CD4-positive, alpha-beta T cell treated with Interleukin-17A for 4 hours (primary cell): ENCODE data around the gene SPECC1L.
A peak's percentile ranks its signal among the peaks of the same experiment; 100 is the strongest.

ENCODE experiments used
- DNase-seq: peaks from one replicate; pipeline ENCODE4 v3.0.0-alpha.2; 2020; ENCODE audit warnings: mixed read lengths

The SPECC1L gene

DNA sequence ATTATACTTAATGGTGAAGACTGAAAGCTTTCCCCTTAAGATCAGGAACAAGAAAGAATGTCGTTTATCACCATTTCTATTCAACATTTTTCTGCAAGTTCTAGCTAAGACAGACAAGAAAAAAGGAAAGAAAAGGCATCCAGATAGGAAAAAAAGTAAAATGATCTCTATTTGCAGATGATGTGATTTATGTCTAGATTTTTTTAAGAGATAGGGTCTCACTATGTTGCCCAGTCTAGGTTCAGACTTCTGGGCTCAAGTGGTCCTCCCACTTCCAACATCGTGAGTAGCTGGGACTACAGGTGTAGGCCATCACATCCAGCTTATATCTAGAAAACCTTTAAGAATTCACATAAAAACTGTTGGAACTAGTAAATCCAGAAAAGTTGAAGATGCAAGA, 105.4 kb downstream of the SPECC1L start:
- DNase-seq = no peak

DNA sequence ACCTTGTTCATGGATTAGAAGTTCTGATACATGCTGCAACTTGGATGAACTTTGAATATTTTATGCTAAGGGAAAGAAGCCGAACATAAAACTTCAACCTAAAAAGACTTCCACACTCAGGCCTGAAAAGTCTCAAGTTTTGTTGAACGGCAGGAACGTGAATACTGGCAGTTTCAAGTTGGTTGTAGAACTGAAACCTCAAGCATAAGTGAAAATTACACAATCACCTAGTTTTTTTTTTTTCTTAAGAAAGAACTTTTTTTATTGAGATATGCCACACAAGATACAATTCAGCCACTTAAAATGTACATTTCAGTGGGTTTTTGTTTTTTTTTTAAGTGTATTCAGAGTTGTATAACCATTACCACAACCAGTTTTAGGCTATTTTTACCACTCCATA, 106.0 kb downstream of the SPECC1L start:
- no peak for DNase-seq

DNA sequence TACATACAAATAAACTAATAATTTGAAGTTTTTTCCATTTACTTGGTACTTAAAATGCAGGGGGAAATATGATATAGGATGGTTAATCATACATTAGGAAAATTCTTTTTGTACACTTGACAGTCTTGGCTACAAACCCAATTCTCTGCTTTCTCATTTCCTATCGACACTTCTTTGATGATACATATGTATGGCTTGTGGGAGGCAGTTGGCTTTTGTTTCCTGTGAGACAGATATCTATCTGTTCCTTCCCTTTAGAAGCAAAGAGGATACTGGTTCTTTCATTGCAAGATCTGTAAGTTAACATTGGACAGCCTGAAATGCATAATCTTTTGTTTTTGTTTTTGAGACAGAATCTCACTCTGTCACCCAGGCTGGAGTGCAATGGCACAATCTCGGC, 108.9 kb downstream of the SPECC1L start:
- DNase-seq = peak; percentile 9

DNA sequence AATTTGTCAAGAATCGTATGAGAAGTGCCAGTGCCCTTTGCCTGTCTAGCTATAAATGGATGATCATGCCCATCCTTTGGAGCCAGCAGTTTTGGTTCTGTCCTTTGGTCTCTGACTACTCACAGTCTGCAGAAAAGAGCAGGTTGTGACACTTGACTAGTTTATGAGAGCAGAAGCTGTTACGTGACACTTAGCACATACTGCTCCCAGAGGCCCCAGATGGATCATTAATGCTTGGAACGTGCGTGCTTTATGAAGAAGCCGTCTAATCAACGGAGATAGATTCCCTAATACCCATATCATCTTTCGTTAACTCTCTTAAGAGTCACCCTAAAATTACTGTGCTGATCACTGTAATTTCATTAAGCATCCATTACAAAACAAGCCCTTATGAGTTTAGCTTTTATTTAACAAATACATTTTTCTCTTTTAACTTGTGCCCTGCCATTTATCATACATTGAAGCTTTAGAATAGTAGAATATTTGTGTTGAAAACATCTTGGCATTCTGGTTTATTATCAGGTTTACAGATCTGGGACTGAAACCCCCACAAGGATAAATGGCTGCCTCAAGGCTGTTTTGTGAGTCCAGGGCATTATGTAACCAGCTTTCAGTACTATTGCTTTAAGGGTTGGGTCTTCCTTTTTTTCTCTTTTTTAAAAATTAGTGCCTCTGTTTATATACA, 109.7 kb downstream of the SPECC1L start:
- no peak for DNase-seq

DNA sequence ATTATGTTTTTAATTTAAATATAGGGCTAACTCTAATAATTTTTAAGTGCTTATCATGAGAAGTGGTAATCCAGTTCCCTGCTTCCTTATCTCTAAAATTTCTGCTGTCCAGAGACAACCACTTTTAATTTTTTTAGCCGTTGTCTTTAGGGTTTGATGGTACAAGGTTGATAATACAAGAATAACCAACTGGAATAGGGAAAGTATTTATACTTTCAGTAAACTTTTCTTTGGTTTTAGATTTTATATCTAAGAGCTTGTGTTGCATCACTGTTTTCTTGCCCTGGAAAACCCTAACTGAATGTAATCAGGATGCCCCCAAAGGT, 110.2 kb downstream of the SPECC1L start:
- no peak for DNase-seq

DNA sequence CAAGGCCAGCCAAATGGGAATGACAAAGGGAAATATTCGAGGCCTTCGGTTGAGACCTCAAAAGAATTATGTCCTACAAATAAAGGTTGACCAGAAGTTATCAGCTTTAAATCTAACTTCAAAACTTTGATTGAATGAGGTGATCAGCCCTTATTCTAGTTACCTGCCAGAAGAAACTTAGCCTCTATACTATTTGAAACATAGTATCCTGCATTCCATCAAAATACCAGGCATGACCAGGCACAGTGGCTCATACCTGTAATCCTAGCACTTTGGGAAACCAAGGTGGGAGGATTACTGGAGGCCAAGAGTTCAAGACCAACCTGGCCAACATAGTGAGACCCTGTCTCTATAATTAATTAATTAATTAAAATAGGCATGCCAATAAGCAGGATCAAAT, 112.4 kb downstream of the SPECC1L start:
- DNase-seq = no peak

DNA sequence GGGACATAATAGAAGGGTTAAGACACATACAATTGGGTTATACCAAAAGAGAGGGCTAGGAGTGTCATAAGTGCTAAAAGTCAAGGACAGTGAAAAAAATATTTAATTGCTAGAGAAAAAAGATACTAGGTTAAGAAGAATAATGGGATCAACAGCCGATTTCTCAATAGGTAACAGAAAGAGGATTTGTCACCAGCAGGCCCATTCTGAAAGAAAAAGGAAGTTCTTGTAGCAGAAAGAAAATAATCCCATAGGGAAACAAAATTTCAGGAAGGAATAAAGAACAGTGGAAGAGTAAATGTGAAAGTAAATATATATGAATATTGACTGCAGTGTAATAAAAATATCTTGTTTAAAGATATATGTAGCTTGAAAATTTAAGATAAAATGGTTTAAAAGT, 113.5 kb downstream of the SPECC1L start:
- DNase-seq = no peak

DNA sequence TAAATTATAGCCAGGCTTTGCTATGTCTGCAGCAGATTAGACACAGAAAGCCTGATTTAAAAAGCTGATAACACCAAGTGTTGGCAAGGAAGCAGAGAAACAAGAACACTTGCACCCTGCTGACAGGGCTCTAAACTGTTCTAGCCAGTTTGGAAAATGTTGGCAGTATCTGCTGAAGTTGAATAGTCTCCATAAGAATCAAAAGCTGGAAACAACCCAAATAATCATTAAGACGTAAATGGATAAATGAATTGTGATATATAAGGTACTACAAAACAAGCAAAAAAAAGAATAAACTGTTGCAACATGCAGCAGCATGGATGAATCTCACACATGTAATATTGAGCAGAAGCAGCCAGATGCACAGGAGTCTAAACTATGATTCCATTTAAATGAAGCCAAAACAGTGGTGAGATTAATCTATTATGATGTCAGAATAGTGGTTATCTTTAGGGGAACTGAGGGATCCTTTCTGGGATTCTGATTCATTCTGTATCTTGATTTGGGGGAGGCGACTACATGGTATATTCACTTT, 116.4 kb downstream of the SPECC1L start:
- DNase-seq = no peak

DNA sequence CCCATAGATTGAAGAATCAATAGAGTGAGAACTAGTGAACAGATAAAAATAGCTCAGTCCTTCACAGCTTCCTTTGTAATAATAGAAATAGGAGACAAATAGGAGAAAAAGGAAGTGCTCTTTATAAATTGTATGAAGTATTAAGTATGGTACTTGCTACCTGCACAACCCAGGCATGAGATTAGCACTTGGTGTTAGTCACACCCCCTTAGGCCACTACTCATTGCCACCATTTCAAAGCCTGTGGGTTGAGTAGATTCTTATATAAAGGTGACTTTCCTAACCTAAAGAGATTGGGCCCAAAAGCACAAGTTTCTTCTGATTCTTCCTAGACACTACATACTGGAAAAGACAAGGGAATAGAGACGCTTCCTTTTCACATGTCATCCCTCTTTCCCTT, 119.0 kb downstream of the SPECC1L start:
- DNase-seq = no peak

DNA sequence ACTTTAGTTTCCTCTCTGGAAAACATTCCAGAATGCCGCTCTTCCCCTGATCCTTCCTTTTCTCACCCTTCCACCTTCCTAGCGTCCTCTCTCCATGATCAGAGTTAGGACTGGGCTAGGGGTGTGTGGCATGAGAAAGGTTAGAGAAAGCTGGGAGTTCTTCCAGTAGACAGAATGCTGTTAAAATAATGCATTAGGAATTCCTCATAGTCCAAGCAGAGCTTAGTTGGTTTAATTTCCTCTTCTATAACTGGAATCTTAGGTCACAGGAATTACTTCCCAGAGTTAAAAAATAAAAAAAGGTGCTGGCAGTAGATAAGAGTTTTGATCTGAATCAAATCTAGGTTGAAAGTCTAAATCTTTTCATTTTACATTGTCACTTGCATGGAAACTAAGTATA, 119.5 kb downstream of the SPECC1L start:
- DNase-seq = no peak

DNA sequence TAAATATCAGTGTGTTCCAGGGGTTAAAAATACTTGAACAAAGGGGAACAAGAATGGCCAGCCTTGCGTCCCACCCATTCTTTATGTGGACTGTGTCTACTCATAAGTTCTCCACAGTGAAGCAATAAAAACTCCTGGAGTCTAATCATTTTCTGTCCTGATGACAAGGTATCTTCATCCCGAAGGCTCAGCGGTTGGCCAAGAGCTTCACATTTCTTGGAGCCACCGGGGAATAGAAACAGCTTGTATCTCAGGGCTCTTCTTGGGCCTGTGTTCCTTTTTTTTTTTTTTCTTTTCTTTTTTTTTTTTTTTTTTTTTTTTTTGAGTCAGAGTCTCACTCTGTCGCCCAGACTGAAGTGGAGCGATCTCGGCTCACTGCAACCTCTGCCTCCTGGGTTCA, 119.9 kb downstream of the SPECC1L start:
- no peak for DNase-seq

DNA sequence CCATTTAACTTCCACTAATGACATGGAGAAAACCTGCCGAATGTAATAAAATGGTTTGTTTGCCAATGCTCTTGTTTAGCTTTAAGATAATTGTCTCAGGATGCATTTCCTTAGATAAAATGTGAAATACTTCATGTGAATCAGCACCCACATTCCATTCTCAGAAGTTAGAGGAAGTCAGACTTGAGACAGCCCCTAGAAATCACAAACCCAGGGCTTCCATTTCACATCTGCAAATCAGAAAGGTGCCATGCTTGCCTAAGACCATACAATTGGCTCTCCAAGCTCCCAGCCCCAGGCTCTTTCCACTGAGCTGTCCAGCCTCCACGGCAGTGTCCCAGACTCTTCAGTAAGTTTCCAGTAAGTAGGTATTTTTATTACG, 121.2 kb downstream of the SPECC1L start:
- no peak for DNase-seq

DNA sequence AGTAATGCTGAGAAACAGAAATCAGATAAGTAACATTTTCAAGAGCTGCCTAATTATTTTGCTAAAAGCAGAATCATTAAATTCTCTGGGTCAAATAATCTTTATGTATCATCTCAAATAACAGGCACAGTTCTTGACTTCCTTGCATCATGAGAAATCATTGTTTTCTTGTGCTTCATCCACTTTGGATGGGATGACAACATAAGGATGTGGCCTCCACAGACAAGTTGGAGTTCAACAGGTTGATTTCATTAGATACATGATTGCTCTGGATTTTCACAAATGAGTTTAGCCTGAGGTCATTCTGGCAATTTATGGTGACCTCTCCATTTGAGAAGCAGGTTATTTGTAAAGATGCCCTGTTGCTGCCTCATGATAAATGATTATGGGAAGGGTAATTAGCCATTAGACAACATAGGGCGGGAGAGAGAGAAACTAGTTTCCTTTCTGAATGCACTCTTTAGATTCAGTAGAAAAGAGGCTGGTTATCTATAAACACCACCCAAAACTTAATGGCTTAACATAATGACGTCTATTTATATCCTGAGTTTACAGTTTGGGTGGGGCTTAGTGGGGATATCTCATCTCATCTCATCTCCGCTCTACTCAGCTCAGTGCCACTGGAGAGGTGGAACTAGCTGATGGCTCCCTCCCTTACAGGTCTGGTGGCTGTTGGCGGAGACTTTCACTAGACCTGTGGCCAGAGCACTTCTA, 121.7 kb downstream of the SPECC1L start:
- no peak for DNase-seq

DNA sequence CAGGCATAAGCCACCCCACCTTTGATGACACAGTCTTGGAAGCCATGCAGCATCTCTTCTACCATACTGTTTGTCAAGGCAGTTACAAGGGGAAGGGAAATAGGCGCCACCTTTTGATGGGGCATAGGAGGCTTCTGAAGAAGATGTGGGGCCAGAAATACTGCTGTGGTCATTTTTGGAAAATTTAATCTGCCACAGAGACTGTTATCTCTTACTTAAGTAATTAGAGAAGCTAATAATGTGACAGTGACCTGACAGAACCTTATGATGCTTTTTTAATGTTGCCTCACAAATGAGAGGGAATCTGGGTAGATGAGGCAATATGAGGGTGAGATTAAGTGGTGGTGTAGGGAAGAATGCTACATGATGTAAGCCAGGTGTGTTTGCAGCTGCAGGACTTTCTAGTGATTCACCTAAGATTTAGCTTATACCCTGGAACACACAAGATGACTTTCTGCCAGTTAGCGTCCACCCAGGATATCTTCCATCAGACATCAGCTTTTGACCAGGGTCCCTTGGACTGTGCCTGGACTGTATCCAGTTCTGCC, 122.5 kb downstream of the SPECC1L start:
- no peak for DNase-seq

DNA sequence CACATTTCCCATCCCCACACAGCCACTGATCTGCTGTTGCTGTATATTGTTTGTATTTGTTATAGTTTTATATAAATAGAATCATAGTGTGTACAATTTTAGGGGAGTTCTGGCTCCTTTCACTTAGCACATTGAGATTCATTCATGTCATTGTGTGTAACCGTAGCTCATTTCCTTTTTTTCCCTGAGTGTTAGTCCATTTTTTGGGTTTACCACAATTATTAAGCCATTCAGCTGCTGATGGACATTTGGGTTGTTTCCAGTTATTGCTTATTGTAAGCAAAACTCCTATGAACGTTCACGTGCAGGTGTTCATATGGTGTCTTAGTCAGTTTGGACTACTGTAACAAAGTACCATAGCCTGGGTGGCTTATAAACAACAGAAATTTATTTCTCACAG, 123.2 kb downstream of the SPECC1L start:
- DNase-seq = no peak

DNA sequence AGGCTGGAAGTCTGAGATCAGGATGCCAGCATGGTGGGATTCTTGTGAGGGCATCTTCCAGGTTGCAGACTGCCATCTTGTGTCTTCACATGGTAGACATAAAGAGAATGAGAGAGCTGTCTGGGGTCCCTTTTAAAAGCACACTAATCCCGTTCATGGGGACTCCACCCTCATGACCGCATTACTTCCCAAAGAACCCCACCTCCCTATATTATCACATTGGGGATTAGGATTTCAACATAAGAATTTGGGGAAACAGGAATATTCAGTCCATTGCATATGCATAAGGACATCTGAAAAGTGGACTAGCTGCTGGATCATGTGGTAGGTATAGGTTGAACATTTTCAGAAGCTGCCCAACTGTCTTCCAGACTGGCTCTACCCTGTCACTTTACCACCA, 123.6 kb downstream of the SPECC1L start:
- no peak for DNase-seq

DNA sequence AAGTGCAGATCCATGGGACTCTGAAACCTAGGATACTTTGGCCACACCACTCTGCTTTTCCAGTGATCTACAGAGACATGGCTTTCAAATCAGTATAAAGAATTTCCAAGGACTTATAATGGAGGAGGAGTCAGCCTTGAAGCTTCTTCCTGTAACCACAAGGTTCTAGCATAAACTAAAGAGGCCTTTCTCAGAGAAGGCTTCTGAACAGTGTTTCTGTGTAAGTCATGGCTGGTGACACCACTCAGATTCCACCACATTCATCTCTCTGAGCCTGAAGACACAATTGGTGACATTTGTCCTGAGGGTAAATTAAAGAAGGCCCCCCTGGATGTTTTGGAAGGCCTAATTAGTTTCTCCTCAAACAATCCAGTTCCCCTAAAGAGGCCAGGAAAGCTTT, 127.8 kb downstream of the SPECC1L start:
- no peak for DNase-seq

DNA sequence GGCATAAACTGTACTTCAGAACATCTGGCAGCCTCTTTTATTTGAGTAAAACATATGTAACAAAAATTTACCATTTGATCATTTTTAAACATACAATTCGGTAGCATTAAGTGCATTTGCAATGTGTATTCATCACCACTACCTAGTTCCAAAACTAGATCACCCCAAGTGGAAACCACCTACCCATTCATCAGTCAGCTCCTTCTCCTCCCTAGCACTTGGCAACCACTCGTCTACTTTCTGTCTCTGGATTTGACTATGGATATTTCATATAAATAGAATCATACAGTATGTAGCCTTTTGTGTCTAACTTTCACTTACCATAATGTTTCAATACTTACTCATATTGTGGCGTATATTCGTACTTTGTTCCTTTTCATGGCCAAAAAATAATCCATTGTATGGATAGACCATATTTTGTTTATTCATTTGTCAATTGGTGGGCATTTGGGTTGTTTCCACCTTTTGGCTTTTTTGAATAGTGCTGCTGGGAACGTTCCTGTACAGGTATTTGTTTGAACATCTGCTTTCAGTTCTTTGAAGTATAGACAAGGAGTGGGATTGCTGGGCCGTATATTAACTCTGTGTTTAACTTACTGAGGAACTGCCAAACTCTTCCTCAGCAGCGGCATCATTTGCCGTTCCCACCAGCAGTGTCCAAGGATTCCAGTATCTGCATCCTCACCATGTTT, 129.5 kb downstream of the SPECC1L start:
- no peak for DNase-seq

DNA sequence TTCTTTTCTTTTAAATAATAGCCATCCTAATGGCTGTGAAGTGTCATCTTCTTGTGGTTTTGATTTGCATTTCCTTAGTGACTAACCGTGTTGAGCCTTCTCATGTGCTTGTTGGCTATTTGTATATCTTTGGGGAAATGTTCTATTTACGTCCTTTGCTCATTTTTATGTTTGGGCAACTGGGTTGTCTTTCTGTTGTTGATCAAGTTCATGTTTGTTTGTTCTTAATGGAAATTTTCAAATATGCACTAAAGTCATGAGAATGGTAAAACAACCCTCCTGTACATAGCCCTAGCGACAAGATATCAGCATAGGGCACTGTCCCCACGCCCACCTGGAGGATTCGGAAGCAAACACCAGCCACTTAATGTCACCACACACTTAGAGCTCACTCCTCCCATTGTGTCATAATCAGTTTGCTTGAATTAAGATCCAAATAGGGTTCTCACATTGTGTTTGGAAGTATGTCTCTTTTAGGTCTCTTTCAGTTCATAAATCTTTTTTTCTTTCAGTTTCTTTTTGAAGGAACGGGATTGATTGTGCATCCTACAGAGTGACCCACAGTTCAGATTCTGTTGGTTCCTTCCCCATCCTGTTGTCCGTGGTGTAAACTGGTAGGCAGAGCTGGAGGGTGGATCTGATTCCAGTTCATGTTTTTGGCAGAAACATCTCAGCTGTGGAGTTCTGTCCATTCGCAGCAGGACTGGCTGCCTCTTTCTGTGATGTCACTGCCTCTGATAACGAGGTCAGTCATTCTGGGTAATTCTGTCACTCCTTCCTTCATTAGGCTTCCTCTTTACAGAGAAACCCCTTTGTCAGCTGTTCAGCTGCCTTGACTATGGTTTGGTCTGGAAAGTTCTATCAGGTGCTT, 130.3 kb downstream of the SPECC1L start:
- no peak for DNase-seq

DNA sequence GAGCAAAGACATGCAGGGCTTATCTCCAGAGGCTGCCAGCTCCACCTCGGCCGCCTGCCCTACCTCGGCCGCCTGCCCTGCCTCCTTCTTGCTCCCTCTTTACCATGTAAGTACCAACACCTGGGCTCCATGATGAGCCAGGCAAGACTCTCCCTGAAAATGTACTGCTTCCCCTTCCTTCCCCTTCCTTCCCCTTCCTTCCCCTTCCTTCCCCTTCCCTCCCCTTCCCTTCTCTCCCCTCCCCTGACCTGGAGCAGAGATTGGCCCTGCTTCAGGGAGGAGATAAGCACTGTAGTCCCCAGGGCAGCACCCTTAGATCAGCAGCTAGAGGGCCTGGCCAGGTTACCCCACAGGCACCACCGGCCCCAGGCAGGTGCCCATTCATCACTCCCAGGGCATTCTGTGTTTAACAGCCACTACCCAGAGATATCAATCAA, 131.3 kb downstream of the SPECC1L start:
- DNase-seq = no peak

DNA sequence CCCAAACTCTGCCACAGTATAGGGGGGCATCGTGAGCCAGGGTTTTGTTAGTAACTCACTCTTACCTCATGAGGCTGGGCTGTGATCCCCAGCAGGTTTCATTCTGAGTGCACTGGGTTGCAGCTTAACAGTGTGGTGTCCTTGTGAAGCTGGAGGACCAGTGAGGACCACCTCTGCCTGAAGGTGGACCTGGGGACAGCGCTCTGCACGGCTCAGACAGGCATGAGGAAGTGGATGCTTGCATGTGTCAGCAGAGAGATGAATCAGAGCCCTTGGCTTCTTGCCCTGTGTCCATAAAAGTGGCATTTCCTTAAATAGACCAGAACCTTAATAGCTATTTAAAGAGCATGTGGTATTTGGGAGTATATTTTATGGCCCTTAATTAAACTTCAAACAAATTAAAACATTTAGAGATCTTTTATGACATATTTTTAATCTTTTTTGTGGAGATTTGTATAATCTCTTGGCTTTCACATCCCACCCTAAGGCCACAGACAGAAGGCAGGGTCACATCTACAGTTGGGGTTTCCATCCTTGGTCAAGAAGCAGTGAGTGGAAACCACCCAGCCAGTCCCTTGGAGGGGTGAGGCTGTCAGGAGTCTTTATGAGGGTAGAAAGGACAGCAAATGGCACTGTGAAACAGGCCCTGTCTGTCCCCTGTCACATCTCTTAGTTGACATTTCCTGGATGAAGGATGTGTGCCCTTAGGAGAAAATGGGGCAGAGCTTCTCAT, 132.0 kb downstream of the SPECC1L start:
- DNase-seq = no peak

DNA sequence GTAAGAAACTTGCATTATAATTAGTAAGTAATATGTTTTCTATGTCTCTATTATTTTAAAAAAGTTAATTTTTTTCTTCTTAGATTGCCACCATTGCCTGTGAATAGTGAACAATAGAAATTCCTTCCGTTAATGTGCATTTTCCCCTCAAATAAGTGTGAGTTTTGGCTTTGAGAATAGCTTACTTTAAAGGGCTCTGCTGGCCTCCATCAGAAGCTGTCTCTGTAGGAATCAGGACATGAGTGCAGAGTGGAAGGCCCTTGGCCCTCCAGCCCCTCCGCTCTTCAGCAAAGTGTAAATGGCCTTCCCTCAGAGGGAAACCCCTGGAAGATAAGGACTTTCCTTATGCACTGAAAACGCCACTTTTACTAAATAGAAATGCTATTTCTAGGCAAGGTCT, 132.7 kb downstream of the SPECC1L start:
- no peak for DNase-seq
